ENCODE results near the gene BARX1. TPM values are rescaled to one million over a fixed set of nuclear protein-coding genes. Genes with fewer than 3 reads are reported as not detected.

Gene BARX1
- total and polyA plus RNA-seq, 10 of the 15 experiments (the other 5 are each of a cell fraction or from before 2014, with no cell fraction given) = not detected

DNA sequence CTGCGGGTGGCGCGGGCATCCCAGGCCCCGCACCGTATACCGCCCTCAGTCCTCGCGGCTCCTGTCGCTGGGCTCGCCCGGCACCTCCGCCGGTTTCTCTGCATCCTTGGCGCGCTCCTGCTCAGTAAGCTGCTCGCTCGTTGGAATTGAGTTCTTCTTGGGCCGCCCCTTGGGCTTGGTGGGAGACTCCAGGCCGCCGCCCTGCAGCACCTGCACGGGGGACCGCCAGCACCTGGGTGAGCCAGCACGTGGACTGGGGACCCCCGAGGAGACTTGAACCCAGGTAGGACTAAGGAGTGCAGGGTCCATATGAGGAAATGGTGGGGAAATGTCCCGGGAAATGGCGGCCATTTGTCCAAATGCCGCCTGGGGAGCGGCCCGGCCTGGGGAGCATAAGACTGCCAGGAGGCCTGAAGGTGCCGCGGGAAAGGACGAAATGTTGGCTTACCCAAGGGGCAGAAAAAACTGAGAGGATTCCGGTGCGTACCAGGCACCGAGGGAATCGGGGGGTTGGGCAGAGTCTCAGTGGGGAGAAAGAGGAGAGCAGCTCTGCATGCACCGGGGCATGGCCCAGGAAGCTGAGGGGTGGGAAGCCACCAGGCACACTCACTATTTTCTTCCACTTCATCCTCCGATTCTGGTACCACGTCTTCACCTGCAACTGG is 2.9 kb downstream of the BARX1 start (continued):
- TF ChIP-seq, protein P1, sequence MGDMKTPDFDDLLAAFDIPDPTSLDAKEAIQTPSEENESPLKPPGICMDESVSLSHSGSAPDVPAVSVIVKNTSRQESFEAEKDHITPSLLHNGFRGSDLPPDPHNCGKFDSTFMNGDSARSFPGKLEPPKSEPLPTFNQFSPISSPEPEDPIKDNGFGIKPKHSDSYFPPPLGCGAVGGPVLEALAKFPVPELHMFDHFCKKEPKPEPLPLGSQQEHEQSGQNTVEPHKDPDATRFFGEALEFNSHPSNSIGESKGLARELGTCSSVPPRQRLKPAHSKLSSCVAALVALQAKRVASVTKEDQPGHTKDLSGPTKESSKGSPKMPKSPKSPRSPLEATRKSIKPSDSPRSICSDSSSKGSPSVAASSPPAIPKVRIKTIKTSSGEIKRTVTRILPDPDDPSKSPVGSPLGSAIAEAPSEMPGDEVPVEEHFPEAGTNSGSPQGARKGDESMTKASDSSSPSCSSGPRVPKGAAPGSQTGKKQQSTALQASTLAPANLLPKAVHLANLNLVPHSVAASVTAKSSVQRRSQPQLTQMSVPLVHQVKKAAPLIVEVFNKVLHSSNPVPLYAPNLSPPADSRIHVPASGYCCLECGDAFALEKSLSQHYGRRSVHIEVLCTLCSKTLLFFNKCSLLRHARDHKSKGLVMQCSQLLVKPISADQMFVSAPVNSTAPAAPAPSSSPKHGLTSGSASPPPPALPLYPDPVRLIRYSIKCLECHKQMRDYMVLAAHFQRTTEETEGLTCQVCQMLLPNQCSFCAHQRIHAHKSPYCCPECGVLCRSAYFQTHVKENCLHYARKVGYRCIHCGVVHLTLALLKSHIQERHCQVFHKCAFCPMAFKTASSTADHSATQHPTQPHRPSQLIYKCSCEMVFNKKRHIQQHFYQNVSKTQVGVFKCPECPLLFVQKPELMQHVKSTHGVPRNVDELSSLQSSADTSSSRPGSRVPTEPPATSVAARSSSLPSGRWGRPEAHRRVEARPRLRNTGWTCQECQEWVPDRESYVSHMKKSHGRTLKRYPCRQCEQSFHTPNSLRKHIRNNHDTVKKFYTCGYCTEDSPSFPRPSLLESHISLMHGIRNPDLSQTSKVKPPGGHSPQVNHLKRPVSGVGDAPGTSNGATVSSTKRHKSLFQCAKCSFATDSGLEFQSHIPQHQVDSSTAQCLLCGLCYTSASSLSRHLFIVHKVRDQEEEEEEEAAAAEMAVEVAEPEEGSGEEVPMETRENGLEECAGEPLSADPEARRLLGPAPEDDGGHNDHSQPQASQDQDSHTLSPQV (IDR thresholded peaks at IDR 0.05) = no peak
- TF ChIP-seq, protein P2, sequence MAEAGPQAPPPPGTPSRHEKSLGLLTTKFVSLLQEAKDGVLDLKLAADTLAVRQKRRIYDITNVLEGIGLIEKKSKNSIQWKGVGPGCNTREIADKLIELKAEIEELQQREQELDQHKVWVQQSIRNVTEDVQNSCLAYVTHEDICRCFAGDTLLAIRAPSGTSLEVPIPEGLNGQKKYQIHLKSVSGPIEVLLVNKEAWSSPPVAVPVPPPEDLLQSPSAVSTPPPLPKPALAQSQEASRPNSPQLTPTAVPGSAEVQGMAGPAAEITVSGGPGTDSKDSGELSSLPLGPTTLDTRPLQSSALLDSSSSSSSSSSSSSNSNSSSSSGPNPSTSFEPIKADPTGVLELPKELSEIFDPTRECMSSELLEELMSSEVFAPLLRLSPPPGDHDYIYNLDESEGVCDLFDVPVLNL (IDR thresholded peaks at IDR 0.05; ENCODE audit: low read depth, low read length) = no peak
- TF ChIP-seq HDAC6 (IDR thresholded peaks at IDR 0.05; ENCODE audit: unreplicated experiment) = no peak

DNA sequence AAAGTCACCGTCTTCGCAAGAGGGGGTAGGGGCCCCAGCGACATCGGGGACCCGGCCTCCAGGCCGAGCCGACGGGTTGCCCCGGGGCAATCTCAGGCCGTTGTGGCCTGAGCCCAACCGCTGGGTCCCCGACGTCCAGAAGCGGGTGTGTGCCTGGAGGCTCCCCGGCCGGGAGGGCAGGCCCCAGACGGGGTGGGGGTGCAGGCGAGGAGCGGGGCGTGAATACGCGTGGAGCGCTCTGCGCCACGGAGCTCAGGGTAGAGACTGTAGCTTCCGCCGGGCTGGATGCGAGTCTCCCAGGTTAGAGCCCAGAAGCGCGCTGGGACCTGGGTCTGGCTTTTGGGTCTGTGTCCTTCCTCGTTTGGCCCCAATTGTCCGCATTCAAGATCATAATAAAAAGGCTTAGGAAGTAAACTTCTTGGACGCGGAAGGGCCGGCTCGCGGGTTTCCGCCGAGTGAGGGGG is 3.5 kb downstream of the BARX1 start:
- intact Hi-C loops (cut with micrococcal nuclease; ENCODE audit: unreplicated experiment) = no loop called here
- no peak for ATAC-seq
- CTCF ChIA-PET = no interaction called here

More for the DNA sequence above, 3.5 kb downstream of the BARX1 start:
- Histone ChIP-seq H3K4me2 (ENCODE audit: control insufficient read depth, insufficient read depth) (no peak overlapping the region), H3K4me1 (ENCODE audit: control insufficient read depth, insufficient read depth, low read length) (no peaks in the 10 kb centered on the region), H3K9me3 (replicated peaks; ENCODE audit: control insufficient read depth, insufficient read depth, low read length) (no peaks in the 10 kb centered on the region; the same call in 2 of the 3 replicates), H4K20me1 (ENCODE audit: control insufficient read depth, insufficient read depth) (no peaks in the 10 kb centered on the region), H3K36me3 (ENCODE audit: control insufficient read depth in 2 of 2, insufficient read depth in 2 of 2, low read length in 1 of 2) (no peaks in the 10 kb centered on the region), H3K79me2 (ENCODE audit: control insufficient read depth, insufficient read depth, low read length) (no peaks in the 10 kb centered on the region), H3K4me3 (no peak overlapping the region), H3K27me3 (replicated peaks in 1 of 2; ENCODE audit: control insufficient read depth in 2 of 2, insufficient read depth in 2 of 2, low read length in 1 of 2) (peaks cover 26 to 30% of the 10 kb centered on the region in 2 experiments), H3K9ac (ENCODE audit: control insufficient read depth, insufficient read depth, low read length) (no peak overlapping the region), H2AFZ (ENCODE audit: control insufficient read depth, low read depth, low read length) (no peak overlapping the region), H3K27ac (ENCODE audit: control insufficient read depth, insufficient read depth) (no peak overlapping the region)
- 23% methylated on average over 32 of the region's 39 CpGs for WGBS (ENCODE audit: insufficient coverage, insufficient replicate concordance, low lambda C conversion rate, missing lambda C conversion rate)
- POLR2A ChIA-PET = no interaction called here
- RAD21 ChIA-PET (ENCODE audit: unreplicated experiment) = no interaction called here
- BruUV-seq (replicated peaks) = no TSS peak
- SMC1A ChIA-PET (ENCODE audit: uncharacterized antibody, unreplicated experiment) = no interaction called here
- FAIRE-seq = no peak
- no peak for DNase-seq (ENCODE audit: low read depth, low spot score)
- in situ Hi-C loops (cut with MboI) = no loop called here
- TF ChIP-seq WRNIP1 (IDR thresholded peaks at IDR 0.05; ENCODE audit: borderline replicate concordance, low read depth, low read length) (no peak), KDM1A (IDR thresholded peaks at IDR 0.05; ENCODE audit: borderline replicate concordance) (no peak), TAF1 (IDR thresholded peaks at IDR 0.05; ENCODE audit: borderline replicate concordance, low read depth, low read length) (no peak), MTA2 (IDR thresholded peaks at IDR 0.05; ENCODE audit: low read depth) (no peak), EZH2 (IDR thresholded peaks at IDR 0.05; ENCODE audit: borderline replicate concordance, control insufficient read depth, low read depth, low read length) (0 out of 2 replicates have a peak, but pooled peaks have one; percentile 27), ZNF24 (IDR thresholded peaks at IDR 0.05) (no peak), MYB (IDR thresholded peaks at IDR 0.05; ENCODE audit: borderline replicate concordance, low read depth, low read length) (no peak), ETV6 (conservative IDR thresholded peaks at IDR 0.05 in 1 of 2, IDR thresholded peaks at IDR 0.05 in 1 of 2; ENCODE audit: borderline replicate concordance in 1 of 2, low read depth in 1 of 2) (no peak)
